CD4-positive, alpha-beta T cell treated with Interleukin-10 for 1 hour (primary cell): Measurements from ENCODE around the gene PCIF1.

Source experiments
- DNase-seq: peaks from one replicate; pipeline ENCODE4 v3.0.0-alpha.2; 2020

PCIF1 gene

DNA sequence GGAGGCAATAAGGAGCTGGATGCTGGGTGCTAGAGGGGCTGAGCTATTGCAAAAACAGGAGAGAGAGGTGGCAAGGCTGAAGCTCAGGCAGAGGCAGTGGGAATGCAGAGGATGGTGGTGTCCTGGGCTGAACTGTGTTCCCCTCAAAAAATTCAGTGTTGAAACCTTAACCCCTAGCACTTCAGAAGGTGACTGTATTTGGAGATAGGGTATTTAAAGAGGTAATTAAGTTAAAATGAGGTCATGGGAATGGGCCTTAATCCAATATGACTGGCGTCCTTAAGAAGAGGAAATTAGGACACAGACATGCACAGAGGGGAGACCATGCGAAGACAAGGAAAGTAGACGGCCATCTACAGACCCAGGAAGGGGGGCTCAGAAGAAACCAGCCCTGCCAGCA is 62.7 kb downstream of the PCIF1 start:
- DNase-seq = no peak
